HG02970 (cell line): ENCODE measurements around the gene SCGN.

Source experiments
- ATAC-seq: cut with Tn5 transposase; IDR thresholded peaks from one replicate; pipeline ENCODE4 v1.9.1; 2021; ENCODE audit warnings: mild to moderate bottlenecking, moderate library complexity, moderate number of reproducible peaks; ENCODE audit not compliant: unreplicated experiment, low FRiP score

Gene SCGN, protein sequence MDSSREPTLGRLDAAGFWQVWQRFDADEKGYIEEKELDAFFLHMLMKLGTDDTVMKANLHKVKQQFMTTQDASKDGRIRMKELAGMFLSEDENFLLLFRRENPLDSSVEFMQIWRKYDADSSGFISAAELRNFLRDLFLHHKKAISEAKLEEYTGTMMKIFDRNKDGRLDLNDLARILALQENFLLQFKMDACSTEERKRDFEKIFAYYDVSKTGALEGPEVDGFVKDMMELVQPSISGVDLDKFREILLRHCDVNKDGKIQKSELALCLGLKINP

DNA sequence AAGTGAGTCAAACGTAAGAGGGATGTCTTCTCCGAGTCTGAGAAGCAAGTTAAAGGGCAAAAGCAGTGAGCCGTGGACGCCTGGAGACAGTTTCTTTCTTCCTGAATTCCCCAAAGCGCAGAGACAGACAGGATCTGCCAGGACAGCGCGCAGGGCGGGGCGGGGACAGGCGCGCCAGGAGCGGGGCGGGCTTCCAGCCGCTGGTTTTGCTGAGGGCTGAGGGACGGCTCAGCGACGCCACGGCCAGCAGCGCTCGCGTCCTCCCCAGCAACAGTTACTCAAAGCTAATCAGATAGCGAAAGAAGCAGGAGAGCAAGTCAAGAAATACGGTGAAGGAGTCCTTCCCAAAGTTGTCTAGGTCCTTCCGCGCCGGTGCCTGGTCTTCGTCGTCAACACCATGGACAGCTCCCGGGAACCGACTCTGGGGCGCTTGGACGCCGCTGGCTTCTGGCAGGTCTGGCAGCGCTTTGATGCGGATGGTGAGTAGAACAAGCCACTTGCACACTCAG lies at the start of gene SCGN:
TSS of gene SCGN (plus strand) at position 209 of the 509 bp plus-strand sequence. CDS start at position 398, 189 bp downstream.
- no peak for ATAC-seq

DNA sequence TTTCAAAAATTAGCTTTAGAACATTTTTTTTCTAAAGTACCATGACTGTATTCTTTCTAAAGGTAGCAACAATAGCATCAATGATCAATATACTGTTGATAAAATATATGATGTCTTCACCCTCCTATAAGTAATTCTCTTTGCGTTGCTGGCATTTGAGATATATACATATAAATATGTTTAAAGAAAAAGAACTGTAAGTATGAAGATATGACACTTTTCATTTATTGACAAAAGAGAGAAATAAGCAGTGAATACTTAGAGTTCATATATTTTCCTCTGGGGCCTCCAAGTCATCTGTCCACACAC lies 49.4 kb upstream of the SCGN start:
- ATAC-seq: no peak

DNA sequence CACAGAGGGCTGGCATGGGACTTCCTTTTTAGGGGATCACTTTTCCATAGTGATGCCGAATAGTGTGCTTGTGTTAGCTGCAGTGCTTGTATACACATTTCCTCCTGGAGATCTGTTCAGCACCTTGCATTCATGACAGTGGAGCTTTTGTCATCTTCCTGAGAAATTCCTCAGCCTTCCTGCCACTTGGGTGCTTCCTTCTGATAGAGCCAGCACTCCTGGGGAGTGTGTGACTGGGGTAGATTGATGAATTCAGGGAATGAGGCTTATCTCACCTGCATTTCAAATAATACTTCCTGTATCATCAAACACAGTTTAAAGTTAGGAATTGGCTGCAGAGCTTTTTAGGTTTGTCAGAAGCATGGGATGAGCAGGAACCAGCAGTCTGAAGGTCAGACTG lies 48.8 kb upstream of the SCGN start:
- ATAC-seq: no peak

DNA sequence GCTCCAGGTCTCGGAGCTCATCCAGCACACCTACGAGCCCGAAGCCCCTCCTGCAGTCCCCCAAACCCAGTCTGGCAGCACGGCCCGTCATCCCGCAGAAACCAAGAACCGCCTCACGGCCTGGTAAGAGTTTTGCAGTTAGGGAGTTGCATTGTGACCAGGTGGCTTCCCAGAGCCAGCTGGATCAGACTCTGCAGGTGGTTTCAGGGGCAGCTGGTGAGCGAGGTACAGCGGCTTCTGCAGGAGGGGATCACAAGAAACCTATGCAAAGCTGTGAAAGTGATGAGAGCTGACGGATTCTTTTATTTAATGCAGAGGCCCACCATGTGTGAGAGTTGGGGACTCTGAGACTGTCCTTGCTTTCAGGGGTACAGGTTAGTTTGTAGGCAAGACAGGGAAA lies 45.9 kb upstream of the SCGN start:
- ATAC-seq: no peak

DNA sequence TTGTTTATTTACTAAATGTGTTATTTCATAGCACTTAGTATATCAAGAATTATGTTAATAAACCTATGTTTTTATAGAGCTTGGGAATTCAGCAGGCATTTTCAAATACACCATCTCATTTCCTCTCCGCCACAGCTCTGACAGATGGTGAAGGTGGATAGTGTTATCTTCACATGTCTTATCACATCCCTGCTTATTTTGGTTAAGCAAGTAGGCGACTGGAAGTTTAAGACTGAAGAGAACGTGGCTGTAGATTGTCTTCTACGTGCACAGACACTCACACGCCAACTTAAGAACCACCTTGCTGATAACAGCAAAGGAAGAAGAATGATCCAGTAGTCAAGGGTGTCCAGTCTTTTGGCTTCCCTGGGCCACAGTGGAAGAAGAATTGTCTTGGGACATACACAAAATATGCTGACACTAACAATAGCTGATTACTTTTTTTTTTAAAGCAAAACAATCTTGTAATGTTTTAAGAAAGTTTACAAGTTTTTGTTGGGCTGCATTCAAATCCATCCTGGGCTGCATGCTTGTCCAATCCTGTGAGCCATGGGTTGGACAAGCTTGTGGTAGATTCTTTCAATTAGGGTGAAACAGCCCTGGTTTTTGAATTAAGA lies 43.3 kb upstream of the SCGN start:
- no peak for ATAC-seq

DNA sequence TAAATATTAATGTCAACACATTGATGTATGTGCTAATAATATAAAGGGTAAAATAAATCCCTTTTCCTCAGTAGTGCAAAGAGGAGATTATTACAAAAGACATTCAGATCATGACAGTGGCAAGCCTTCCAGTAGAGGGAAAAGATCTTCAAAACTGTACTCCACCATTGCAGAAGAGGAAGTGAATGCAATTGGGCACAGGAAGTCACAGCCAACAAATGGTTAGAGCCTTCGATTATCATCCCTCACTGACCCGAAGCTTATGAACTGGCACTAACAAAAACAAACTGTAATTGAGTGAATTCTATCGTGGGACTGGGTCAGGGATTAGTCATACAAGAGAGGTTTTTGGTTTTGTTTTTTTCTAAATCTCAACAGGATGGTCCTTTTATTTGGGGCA lies 39.3 kb upstream of the SCGN start:
- ATAC-seq: no peak

DNA sequence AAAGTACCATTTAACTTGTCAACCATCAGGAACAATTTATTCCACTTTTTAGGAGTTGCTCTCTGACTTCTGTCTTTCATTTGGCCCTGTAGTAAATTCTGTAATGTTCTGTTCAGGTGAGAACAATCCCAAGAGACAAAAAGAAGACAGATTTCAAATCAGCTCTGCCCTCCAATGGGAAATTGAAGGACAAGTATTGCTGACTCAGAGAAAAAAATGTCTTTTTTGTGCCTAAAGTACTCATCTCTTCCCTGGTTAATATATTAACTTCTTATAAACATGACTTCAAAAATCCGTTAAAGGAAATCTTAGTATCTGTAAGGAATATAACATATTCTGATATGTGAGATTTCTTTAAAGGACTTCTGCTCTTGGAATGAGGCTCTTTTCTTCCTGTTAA lies 38.6 kb upstream of the SCGN start:
- no peak for ATAC-seq

DNA sequence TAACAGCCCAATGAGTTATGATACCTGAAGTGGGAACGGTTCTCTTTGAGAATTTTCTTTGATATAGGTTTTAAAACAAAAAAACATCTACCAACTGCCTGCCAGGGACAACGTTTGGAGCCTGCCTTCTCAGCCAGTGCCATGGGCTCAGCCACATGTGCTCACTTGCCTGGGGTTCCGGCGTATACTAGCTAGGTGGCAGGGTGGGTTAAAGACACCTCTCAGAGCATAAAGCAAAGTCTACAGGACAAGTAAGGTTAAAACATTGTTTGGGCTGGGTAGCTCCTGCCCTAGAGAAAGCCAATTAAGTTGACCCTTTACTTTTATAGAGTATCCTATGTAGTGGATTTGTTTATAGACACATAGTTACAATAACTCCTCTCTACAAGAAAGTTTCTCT lies 38.0 kb upstream of the SCGN start:
- ATAC-seq: no peak

DNA sequence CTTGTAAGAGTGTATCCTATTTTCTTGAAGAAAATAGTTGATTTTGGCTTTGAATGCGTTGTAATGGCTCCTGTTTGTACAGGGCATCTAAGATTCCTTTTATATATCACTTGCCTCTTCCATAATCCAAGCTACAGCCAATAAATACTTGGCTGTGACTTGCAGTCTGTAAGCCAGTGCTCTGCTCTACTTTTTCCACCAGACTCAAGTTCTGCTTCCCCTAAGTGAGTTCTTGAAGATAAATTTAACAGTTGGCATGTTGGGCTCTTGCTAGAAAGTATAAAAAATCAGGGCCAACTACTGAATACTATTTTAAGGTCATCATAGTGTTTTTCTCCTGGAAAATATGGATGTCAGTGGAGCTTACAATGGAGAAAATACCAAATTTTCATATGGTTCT lies 36.5 kb upstream of the SCGN start:
- no peak for ATAC-seq

DNA sequence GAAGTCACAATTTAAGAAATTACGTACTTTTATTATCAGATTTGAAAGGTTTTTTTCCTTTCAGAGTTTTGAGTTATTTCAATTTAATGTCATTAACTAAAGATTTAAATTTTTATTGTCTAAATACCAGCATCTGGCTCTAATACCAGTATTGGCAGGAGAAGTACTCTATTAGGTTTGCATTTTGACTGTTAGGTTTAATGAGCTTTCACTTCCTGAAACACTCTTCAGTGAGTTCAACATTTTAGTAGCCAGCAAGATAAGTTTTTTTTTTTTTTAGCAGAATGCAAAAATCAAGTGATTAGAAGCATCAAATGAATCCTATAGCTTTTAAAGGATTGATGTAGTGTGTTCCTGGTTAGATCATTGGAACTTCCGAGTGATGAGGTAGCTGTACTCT lies 34.0 kb upstream of the SCGN start:
- no peak for ATAC-seq

DNA sequence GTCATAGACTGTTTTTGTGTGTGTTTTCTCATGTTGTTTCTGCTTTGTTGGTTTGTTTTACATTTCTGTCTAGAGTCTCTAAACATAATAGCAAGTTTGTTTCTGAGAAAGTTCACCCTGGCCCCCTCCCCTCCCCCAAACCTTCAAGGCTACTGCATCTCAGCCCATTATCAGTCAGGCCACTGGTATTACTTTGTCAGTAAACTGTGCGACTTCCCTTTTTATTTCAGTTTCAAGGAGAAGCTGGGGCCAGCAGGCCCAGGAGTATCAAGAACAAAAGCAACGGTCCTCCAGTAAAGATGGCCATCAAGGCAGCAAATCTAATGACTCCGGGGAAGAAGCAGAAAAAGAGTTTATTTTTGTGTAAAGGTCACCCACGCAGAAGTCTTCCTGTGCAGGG lies 32.8 kb upstream of the SCGN start:
- no peak for ATAC-seq

DNA sequence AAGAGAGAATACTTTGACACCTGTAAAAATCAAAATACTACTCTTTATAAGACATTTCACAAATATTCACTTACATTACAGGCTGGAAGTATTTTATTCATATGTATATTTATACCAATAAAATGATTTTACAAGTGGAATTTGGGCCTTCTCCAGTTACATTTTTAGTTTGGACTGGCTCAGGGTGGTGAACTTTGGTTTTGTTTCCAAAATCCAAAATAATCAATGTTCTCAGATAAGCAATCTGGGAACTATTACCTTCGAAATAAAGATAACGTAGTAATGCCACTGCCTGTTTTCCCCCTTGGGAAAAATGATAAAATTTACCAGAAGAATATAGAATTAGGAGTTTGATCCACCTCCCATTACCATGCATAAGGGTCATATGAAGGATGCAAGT lies 31.6 kb upstream of the SCGN start:
- no peak for ATAC-seq

DNA sequence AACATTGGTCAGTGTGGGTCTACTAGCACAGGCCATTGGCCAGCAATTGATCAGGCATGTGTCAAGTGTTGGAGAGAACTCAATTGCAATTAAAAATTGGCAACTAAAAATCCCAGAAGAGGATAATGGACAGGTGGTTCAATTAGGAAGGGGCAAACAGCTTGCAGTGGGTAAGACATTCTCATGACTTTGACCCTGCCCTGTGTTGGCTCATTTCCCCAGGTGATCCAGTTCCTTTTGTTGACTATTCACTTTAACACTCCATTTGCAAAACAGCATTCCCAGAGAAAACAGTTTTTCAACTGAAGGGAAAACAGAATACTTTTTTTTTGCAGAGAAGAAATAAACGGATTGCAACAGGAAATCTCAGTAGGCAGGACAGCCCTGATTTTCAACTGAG lies 28.9 kb upstream of the SCGN start:
- ATAC-seq: no peak

DNA sequence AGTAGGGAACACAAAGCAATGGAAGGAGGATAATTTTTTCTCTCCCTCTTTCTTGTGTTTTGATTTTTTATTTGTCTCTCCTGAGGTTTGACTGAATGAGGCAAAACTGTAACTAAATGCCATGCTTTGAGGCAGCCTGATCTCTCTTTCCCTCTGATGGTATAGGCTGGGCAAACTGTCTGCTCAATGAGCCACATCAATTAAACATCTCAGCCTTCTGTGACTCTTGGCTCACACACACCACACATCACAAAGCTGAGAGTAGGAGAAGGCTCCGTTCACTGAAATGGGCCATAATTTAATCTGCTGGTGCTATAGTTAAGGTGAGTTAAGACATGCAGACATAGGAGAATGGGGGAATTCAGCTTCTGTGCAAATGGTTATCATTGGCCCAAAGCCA lies 28.1 kb upstream of the SCGN start:
- no peak for ATAC-seq

DNA sequence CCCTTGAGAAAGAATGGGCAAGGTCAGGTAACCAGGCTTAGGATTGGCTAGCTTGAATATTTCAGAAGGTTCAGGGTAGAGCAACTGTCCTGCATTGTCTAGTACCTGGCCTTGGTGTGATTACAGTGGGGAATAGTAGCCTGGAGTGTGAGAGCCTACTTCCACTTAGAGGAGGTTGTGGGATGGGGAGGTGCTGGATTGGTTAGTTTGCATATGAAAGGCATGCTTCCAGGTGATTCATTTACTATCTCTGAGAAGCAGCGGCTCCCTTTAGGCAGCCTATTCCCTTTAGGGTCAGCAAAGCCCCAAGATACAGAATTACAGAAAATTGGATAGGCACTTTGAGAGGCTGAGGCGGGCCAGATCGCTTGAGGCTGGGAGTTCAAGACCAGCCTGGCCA lies 25.0 kb upstream of the SCGN start:
- ATAC-seq: no peak

DNA sequence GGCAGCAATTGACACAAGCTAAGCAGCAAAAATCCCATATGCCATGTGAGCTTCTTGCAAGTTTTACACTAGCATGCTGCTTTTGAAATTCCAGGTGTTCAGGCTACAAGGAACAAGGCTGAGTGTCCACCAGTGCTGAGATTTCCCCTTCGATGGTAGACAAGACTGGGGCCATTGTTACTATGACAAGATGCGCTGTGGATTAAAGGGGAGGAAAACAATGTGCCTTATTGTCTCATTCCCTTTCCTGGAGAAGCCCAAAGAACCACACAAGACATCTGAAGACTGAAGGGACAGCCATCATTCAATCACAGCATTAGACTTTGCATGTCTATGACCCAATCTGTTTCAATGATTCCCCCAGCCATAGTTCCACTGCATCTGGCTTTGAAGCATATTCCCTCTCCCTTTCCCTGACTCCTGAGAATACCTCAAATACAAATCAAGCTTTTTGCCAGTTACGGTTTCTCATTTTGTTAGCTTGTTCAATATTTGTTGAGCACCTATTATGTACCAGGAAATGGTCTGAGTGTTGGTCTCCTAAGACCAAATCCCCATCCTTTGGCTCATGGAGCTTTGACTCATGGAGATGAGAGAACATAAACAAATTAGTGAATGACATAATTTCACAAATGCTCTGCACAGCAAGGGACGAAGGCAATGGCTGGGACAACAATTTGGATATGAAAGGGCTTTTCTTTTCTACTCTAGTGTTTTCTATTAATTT lies 23.4 kb upstream of the SCGN start:
- no peak for ATAC-seq

DNA sequence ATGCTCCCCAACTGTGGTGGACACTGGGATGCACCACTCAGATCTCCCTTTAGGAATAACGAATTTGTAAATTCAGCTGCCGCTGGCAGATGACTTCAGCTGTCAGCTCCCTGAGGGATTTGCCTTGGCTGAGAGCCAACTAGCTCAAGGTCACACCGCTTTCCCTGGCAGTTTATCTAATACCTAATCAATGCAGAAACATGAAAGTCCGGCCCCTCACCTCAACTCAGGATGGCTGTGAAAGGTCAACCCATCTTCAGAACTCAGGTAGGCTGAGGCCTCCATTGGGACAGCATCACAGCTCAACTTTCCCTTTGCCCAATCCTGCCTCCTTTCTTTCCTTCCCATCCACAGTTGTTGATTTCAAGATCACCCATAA lies 22.8 kb upstream of the SCGN start:
- ATAC-seq: no peak

DNA sequence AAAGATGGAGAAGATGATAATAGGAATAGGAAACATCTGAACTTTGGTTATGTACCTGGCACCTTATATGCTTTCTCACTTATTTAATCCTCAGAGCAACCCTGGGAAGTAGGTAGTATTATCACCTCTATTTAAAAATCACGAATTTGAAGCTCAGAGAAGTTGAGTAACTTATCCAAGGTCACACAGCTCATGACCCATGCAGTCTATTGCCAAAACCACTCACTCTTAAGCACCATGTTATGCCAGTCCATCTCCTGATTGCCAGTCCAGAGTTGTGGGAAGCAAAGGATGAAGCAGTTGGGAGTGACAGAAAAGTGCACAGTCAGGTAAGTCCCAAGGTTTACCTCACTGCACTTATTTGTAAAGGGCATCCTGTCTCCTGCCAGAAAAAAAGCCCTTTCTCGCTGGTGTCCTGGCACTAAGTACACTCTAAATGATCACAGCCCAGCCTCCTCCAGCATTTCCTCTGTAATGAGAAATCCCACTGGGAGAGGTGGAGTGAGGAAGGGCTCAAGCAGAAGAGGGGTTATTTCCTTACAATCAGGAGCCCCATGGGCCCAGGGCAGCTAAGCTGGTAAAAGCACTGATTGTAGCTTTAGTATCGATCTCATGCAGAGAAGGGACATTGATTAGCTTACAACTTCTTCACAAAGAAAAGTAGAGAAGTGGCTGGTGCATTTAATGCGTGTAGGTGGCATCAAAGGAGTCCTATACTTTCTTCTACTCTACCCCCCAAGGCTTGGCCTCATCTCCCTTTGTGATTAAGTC lies 21.3 kb upstream of the SCGN start:
- ATAC-seq: no peak

DNA sequence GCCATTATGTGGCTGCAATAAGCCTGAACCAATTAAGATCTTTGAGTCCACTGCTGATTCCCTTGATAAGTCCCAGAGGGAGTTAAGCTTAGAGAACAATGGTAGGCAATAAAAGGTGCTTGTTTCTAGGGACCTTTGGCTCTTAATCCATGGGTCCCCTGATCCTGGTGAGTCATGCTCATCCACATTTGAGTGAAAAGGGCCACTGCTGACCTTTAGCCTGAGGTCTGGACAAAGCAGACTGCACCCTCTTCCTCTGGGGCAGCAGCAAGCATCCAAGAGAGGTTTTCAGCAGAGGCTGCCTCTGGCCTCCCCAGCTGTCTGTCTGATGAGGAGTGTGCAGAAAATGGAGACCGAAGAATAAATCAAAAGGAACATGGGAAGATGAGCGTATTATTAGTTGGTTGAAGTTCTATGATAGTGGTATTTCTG lies 16.1 kb upstream of the SCGN start:
- no peak for ATAC-seq

DNA sequence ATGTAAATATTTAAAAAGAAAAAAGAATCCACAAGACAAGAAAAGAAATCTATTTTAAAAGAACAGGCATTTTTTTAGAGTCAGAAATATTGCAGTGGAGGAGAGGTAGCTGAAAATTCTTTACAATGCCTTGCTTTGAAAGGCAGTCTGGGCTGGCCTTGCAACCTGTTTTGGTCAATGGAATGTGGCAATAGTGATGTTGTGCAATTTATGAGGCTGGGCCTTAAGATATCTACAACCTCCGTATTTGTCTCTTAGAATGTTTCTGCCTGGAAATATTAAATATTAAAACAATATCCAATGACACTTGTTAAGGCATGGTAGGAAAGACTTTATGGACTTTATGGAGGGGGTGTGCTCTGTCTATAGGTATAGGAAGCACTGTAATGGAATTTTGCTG lies 14.8 kb upstream of the SCGN start:
- no peak for ATAC-seq

DNA sequence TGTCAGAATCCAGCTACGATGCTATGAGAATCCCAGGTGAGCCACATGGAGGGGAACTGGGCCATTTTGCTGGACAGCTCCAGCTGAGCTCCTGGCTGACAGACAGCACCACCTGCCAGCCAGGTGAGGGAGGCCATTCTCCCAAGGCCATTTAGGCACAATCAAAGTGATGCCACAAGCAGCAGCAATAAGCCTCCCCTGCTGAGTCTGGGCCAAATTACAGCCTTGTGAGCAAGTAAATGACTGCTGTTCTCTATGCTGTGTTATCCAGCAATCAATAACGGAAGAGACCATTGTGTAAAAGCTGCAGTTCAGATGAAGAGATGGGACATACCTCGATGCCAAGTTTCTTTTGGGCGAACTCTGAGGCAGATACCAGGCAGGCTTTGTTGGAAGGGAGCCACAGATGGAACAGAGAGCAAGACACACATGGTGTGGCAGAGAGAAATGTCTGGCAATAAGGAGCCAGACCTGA lies 14.0 kb upstream of the SCGN start:
- no peak for ATAC-seq
